HG03432 (cell line): ENCODE measurements around the gene SRGAP1.

ENCODE experiments used
- ATAC-seq: cut with Tn5 transposase; IDR thresholded peaks from one replicate; pipeline ENCODE4 v1.9.1; 2021; ENCODE audit warnings: mild to moderate bottlenecking, moderate library complexity; ENCODE audit not compliant: unreplicated experiment

The SRGAP1 gene

GRCh38 chr12:63963868-63964267 is 119.4 kb downstream of the SRGAP1 start:
- ATAC-seq, result no peak

- ATAC-seq, result no peak
Measured at GRCh38 chr12:63964301-63964700, 119.8 kb downstream of the SRGAP1 start.

GRCh38 chr12:63965936-63966605 is 121.6 kb downstream of the SRGAP1 start:
- ATAC-seq, result no peak

- ATAC-seq, result no peak
Measured at GRCh38 chr12:63966606-63966975, 122.1 kb downstream of the SRGAP1 start.

GRCh38 chr12:63967358-63968145 is 123.1 kb downstream of the SRGAP1 start:
- no peak for ATAC-seq

GRCh38 chr12:63968673-63969072 is 124.2 kb downstream of the SRGAP1 start:
- no peak for ATAC-seq

GRCh38 chr12:63976902-63977395 is 132.4 kb downstream of the SRGAP1 start:
- ATAC-seq, result no peak

GRCh38 chr12:63977441-63977840 is 132.9 kb downstream of the SRGAP1 start:
- no peak for ATAC-seq

GRCh38 chr12:63978519-63978918 is 134.0 kb downstream of the SRGAP1 start:
- no peak for ATAC-seq

- ATAC-seq, result no peak
Measured at GRCh38 chr12:63980211-63980610, 135.7 kb downstream of the SRGAP1 start.

- no peak for ATAC-seq
Measured at GRCh38 chr12:63981343-63981742, 136.8 kb downstream of the SRGAP1 start.

GRCh38 chr12:63982604-63983295 is 138.2 kb downstream of the SRGAP1 start:
- no peak for ATAC-seq

- ATAC-seq, result no peak
Measured at GRCh38 chr12:63985456-63985855, 141.0 kb downstream of the SRGAP1 start.

- no peak for ATAC-seq
Measured at GRCh38 chr12:63985945-63986344, 141.4 kb downstream of the SRGAP1 start.

GRCh38 chr12:63989301-63989845 is 144.9 kb downstream of the SRGAP1 start:
- no peak for ATAC-seq

- ATAC-seq, result no peak
Measured at GRCh38 chr12:63990828-63991547, 146.5 kb downstream of the SRGAP1 start.

GRCh38 chr12:63994704-63995103 is 150.2 kb downstream of the SRGAP1 start:
- ATAC-seq, result no peak

GRCh38 chr12:63995512-63995911 is 151.0 kb downstream of the SRGAP1 start:
- ATAC-seq, result no peak

- no peak for ATAC-seq
Measured at GRCh38 chr12:63996556-63996955, 152.1 kb downstream of the SRGAP1 start.

- no peak for ATAC-seq
Measured at GRCh38 chr12:63997198-63997597, 152.7 kb downstream of the SRGAP1 start.

- ATAC-seq, result no peak
Measured at GRCh38 chr12:63998584-63998983, 154.1 kb downstream of the SRGAP1 start.
